NCI-H2171 (cell line): ENCODE results near the gene VPS39.
"Not testable (repeated sequence)": the region's sequence is repeated elsewhere in the genome, so short reads cannot be mapped to it uniquely, and the experiment has no call there.

Experiments
- DNase-seq: peaks from one replicate; lab custom pipeline; 2025; lab: John Stamatoyannopoulos, UW

The VPS39 gene

DNA sequence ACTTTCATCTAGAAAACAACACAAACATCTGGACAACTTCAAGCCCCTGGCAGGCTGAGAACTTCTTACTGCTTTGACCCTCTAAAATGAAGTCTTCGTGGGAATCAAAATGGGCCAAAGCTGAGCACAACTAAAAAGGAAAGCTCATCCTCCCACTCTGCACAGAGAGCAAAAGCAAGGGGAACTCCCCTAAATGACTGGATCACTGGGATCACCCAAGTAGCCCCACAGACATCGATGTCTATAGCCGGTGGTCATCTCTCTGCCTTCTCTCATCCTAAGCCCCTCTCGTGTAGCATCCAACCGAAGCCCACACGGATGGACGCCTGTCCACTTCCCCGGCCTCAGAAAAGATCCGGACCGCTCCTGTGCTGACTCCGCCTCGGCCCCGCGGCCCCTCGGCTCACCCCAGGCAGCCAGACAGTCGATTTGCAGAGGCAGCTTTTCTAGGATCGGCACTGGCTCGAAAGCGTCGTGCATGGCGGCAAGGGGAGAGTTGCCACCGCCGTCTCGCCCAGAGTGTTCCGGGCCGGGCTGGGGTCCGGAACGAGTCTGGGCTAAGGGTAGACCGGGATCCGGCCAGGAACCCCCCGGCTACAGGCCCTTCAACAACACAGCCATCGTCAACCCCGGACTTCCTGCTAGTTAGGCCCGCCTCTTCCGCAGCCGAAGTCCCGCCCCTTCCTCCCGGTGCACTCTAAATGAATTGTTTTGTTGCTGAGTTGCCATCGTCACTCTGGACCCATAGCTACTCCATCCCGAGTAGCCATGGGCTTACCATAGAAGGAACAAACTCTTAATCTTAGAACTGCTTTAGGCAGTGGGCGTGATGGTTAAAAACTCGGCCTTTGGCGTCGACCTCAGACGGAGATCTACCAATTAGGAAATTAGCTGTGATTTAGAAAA, at the start of gene VPS39:
Gene VPS39, minus strand, starts transcription at position 631 of the 906 bp plus-strand sequence. Its CDS starts 151 bp downstream, at position 480.
- DNase-seq: peak; percentile 84

DNA sequence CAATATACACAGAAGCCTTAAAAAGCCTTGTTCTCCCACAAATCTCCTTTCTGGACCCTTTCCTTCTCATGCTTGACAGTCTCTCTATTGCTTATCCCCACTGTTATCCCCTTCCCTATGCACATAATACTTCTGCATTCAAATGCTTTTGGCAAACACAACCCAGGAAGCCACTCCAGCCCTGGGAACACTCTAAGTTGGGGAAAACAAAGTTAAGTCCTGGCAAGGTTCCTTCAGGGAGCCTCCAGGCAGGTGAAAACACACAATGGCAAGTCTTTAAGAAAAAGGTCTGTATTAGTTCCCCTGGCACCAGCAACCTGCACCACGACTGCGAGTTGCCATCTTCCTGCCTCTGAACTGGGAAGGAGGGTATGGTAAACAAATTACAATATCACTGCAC, 45.2 kb upstream of the VPS39 start:
- DNase-seq: no peak

DNA sequence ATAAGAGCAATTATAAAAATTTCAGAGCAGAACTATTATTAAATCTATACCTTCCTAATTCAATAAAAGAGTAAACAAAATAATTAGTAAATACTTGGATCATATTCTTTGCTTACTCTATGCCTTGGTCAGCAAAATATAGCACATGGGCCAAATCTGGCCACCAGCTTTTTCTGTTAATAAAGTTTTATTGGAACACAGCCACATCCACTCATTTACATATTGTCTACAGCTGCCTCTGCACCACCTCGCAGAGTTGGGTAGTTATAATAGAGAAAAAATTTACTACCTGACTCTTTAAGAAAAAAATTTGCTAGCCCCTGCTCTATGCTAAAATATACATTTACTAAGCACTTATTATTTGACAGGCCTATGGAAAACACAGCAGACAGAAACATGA, 32.7 kb upstream of the VPS39 start:
- no peak for DNase-seq

- no peak for DNase-seq
Measured at GRCh38 chr15:42239528-42240182, 31.6 kb upstream of the VPS39 start.

GRCh38 chr15:42233107-42233506, 25.0 kb upstream of the VPS39 start:
- DNase-seq: no peak

GRCh38 chr15:42232606-42233005, 24.5 kb upstream of the VPS39 start:
- no peak for DNase-seq

- no peak for DNase-seq
Measured at GRCh38 chr15:42231088-42231487, 23.0 kb upstream of the VPS39 start.

DNA sequence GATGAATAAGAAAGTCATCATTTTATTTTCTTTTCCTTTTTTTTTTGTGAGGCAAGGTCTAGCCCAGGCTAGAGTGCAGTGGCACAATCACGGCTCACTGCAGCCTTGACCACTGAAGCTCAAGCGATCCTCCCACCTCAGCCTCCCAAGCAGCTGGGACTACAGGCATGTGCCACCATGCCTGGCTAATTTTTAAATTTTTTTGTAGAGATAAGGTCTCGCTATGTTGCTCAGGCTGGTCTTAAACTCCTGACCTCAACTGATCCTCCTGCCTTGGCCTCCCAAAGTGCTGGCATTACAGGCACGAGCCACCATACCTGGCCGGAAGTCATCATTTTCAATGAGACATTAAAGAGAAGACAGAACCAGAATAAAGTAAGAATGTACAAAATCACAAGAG, 20.9 kb upstream of the VPS39 start:
- not testable (repeated sequence) for DNase-seq

- DNase-seq: no peak
Measured at GRCh38 chr15:42228036-42228435, 19.9 kb upstream of the VPS39 start.

- no peak for DNase-seq
Measured at GRCh38 chr15:42226648-42227047, 18.5 kb upstream of the VPS39 start.

DNA sequence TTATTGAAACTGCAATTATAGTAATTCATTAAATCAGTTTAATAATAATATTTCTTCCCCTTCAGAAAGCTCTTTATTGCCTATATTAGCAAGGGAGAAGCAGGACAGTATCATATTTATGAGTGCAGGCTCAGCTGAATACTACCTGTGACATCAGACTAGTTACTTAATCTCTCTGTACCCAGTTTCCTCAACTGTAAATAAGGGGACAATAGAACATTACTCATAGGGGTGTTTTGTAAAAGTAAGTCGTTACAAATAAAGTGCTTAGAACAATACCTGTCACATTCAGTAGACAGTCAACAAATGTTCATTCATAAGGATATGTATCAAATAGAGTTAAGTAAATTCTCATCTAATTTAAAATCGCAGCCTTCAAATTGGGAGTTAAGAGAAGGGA, 12.1 kb upstream of the VPS39 start:
- DNase-seq: no peak

DNA sequence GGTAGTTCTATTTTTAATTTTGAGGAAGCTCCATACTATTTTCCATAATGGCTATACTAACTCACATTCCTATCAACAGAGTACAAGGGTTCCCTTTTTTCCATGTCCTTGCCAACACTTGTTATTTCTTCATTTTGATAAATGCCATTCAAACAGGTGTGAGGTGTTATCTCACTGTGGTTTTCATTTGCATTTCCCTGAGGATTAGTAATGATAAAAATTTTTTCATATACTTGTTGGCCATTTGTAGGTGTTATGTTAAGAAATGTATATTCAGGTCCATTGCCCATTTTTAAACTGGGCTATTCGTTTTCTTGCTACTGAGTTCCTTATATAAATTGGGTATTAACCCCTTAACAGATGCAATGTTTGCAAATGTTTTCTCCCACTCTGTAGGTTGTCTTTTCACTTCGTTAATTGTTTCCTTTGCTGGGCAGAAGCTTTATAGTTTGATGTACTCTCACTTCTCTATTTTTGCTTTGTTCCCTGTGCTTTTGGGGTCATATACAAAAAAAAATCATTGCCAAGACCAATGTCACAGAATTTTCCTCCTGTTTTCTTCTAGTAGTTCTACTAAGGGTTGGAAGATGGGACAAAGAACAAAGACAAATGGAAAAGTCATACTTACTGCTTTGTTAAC, 11.0 kb upstream of the VPS39 start:
- DNase-seq: no peak

DNA sequence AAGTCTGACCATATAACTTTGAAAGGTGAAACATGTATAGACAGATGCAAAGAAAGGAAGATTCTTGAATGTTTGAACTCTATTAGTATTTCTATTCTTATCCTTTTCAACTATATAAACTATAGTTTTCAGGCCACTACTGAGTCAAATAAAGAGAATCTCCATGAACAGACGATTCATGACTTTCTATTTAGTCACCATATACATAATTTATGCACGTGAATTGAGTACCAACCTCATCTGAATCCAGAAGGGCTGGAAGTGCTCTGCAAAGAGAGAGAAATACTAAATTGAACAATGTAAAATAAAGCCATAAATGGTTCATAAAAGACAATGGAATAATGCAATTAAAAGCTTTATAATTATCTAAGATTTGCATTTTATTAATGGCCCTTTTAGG, 9.5 kb upstream of the VPS39 start:
- no peak for DNase-seq

DNA sequence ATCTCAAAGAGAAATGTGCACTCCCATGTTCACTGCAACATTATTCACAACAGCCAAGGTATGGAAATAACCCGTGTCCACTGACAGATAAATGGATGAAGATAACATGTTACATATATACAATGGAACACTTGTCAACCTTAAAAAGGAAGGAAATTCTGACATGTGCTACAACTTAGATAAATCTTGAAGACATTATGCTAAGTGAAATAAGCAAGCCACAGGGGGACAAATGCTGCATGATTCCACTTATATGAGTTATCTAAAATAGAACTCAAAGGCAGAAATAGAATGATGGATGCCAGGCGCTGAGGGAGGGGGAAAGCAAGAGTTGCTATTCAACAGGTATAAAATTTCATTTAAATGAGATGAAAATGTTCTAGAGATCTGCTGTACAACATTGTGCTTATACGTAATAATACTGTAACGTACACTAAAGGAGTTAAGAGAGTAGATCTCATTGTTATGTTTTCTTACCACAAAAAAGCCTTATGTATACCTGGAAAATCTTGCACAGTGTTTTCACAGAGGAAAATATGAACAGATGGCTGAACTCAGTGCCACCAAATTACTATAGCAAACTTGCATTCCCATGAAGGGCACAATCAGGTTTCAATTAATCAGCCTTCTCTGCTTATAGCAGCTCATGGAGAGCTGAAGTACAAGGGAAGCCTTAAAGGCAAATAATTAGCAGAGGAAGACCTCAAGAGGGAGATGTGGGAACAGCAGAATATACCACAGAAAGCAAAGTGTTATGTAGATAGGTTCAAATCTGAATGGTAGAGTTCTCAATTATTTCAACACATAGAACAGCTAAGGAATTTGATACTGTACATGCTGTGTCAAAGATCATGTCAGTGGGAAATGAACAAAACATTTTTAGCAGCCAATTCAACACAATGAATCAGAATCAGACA, 8.1 kb upstream of the VPS39 start:
- DNase-seq: no peak

DNA sequence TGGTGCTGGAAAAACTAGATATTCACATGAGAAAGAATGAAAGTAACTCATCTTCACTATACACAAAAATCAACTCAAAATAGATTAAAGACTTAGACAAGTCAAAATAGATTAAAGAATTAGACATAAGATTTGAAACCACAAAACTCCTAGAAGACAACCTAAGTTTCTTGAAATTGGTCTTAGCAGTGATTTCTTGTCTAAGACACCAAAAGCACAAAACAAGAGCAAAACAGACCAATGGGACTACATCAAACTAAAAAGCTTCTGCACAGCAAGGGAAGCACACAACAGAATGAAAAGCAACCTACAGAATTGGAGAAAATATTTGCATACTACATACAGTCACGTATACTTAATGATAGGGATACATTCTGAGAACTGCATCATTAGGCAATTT, 6.5 kb upstream of the VPS39 start:
- no peak for DNase-seq

DNA sequence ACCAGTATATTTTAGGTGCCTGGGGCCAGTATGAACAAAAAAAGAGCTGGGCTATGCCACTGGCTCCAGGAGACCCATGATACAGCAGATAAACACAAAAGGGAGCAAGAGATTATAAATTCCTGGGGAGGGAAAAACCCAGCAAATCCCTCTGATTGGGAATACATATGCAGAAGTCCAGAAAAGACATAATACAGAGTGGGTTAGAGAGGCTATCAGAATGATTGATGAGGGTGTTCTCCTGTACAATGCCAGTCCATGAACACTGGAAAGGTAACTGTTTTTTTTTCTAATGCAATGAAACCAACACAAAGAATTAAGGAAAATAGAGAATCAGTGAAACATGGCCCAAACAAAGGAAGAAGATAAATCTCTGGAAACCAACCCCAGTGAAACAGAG, 5.4 kb upstream of the VPS39 start:
- no peak for DNase-seq

DNA sequence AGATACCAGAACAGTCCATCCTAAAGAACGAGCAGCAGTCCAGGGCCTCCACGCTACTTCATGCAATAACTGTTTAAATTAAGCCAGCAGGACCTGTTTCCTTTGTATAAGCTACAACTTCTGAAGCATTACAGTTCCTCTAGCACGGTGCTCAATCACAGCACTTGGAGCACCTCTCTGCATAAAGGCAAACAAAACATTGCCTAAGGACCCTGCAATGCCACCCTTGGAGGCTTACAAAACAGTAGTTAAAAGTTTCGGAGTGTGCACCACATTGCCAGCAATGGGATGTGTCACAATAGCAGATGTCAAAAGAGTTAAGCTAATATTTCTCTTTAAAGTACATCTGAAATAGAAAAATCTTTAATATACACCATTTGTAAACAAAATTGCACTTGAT, 2.6 kb upstream of the VPS39 start:
- no peak for DNase-seq

DNA sequence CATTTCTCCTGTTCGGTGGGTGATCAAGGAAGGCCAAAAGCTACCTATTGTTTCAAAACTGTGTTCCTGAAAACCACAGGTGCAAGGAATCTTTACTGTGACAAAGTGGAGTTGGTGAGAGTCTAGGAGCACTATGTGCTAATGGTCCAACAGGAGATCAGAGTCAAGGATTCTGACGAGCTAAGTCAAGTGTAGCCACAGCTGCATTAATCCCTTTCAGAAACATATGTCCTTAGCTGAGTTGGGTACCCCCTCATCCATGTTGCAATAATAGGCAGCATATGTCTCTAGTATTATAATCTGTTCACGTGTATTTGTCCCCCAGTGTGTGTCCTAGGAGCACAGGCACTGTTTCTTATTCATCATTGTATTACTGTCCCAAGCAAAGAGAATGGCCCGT, 1.7 kb downstream of the VPS39 start:
- no peak for DNase-seq

DNA sequence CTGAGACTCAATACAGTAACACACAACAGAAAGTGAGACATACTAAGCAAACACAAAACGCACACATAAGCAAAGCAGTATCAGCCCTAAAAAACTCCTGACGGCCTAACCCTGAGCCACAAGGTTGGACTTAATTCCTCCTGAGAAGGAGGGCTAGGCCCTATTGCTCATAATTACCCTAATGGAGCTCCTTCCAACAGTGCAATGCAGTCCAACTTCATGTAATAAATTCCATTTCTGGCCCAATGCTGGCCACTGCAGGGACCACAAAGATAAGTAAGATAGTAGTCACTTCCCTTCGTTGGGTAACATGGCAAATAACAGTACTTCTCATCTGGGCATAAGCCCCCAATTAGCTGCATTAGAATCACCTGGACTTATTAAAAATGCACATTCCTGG, 4.2 kb downstream of the VPS39 start:
- no peak for DNase-seq

DNA sequence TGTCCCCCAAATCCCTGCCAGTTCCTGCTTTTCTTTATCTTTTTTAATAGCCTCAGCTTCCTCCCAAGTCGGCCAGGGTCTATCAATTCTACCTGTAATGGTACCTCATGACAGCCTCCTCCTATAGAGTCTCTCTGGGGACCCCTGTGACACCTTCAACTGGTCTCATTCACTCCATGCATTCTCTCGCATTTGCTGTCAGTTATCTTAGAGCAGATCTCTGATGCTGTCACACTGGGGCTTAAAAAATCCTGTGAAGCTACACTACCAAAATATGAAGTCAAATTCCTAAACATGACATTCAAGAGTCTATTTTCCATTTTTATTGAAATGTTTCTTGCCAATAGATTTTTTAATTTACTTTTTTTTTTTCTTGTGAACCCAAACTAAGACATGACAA, 5.5 kb downstream of the VPS39 start:
- DNase-seq: no peak

- no peak for DNase-seq
Measured at GRCh38 chr15:42201801-42202200, 6.3 kb downstream of the VPS39 start.

DNA sequence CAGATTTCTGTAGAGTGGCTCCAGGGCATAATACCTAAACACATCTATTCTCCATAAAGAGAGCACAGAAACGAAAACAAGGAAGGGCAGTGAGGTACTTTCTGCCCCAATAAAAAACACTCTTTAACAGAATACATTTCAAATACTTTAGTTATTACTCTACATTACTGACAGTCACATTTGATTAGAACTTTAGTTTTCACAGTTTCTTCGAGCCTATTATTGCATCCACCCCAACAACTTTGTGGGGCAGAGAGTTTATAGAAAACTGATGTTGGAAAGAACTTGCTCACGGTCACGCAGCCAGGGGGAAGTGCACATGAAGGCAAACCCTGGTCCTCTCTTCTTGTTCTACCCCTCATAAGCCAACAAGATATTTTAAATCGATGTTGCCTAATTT, 9.0 kb downstream of the VPS39 start:
- no peak for DNase-seq
